Cardiac fibroblast (primary cell): ENCODE measurements around the gene FATE1.
"Not testable (repeated sequence)": the region's sequence is repeated elsewhere in the genome, so short reads cannot be mapped to it uniquely, and the experiment has no call there.

Experiments
- DNase-seq, 2 donors: peaks; one replicate each; pipeline versions ENCODE4 v3.0.0 to v3.0.0-alpha.2; 2010; ENCODE audit warnings: low read depth in 2 of 2
- H3K4me3 ChIP-seq, 2 donors: replicated peaks in 1 of 2; 1 replicate in 1 of 2; 2 replicates in 1 of 2; pipeline ENCODE4 v1.5.1; 2011; ENCODE audit warnings: low read depth in 2 of 2, low read length in 2 of 2, mild to moderate bottlenecking in 2 of 2, moderate library complexity in 1 of 2
- TF ChIP-seq, protein P1 (sequence below): IDR thresholded peaks from one replicate; pipeline ENCODE4 v1.5.1; 2011; ENCODE audit warnings: low read depth, mild to moderate bottlenecking, low read length, inconsistent platforms

The FATE1 gene

GRCh38 chrX:151688695-151689094 is 27.1 kb upstream of the FATE1 start:
- no peak overlapping the region for H3K4me3 ChIP-seq
- TF ChIP-seq, protein P1, sequence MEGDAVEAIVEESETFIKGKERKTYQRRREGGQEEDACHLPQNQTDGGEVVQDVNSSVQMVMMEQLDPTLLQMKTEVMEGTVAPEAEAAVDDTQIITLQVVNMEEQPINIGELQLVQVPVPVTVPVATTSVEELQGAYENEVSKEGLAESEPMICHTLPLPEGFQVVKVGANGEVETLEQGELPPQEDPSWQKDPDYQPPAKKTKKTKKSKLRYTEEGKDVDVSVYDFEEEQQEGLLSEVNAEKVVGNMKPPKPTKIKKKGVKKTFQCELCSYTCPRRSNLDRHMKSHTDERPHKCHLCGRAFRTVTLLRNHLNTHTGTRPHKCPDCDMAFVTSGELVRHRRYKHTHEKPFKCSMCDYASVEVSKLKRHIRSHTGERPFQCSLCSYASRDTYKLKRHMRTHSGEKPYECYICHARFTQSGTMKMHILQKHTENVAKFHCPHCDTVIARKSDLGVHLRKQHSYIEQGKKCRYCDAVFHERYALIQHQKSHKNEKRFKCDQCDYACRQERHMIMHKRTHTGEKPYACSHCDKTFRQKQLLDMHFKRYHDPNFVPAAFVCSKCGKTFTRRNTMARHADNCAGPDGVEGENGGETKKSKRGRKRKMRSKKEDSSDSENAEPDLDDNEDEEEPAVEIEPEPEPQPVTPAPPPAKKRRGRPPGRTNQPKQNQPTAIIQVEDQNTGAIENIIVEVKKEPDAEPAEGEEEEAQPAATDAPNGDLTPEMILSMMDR = no peak
- DNase-seq = no peak

DNA sequence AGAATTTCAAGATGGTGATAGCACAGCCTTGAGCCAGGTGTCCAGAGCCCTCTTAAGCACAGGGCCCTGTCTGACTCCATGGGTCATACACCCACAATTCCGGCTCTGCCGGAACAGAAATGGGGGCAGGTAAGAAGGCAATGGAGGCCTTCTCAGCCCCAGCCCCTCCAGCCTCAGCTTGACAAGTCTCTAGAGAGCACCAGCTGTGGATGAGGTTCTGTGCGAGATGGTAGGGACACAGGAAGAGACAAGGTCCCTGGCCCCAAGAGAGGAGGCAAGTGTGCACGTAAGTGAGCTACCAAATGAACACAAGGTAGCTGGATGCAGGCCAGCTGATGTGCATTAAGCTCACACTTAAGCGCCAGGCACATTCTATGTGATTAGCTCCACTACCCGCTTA is 23.0 kb upstream of the FATE1 start:
- TF ChIP-seq, protein P1 = no peak
- no peak overlapping the region for H3K4me3 ChIP-seq
- DNase-seq = no peak

GRCh38 chrX:151694121-151694520 is 21.7 kb upstream of the FATE1 start:
- TF ChIP-seq, protein P1 = no peak

DNA sequence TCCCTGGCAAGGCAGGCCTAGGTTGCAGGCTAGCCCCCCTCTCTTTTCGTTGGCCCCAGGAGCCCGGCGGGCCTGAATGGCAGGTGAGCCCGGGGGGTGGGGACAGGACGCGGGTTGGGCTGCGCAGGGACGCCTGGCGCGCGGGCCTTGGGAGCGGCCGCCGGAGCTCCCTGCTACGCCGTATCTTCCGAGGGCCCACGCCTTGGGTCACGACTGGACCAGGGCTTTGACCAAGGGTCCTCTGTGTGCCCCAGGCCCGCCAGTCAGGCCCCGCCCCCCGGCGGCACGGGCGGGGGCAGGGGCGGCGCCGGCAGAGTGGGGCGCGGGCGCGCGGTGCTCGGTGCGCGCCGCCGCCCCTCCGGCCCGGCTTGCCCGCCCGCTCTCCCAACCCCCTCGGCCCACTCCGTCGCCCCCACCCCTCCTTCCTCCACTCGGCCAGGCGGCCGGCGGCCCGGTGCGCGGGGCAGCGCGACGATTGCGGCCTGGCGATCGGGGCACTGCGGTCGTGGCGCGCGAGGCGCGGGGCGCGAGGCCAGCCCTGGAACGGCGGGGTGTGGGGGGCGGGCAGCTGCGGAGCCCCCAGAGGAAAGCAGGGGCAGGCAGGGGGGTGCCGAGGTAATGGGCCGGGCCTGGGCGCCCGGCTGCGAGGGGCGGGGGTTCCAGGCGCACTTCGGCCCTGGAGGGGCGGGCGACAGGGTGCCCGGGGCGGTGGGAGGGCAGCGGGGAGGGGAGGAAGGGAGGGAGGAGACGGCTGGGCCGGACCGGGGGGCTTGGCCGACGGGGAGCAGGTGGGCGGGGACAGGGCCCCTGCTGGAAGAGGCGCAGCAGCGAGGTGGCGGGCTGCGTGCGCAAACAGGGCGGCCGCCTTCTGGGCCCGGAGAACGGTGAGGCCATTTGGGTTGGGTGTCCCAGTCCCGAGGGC is 20.9 kb upstream of the FATE1 start, which contains the start of gene PRRG3:
PRRG3 (plus strand) TSS at position 798 of the 922 bp plus-strand sequence. CDS start 3,357 bp downstream, outside the sequence.
- TF ChIP-seq, protein P1 = no peak
- DNase-seq = no peak
- H3K4me3 ChIP-seq = no peak within 1 kb of the TSS

More at GRCh38 chrX:151694121-151694520, 21.7 kb upstream of the FATE1 start:
- no peak overlapping the region for H3K4me3 ChIP-seq
- DNase-seq = no peak

GRCh38 chrX:151695583-151696340 is 20.1 kb upstream of the FATE1 start:
- no peak overlapping the region for H3K4me3 ChIP-seq
- TF ChIP-seq, protein P1 = no peak
- no peak for DNase-seq

DNA sequence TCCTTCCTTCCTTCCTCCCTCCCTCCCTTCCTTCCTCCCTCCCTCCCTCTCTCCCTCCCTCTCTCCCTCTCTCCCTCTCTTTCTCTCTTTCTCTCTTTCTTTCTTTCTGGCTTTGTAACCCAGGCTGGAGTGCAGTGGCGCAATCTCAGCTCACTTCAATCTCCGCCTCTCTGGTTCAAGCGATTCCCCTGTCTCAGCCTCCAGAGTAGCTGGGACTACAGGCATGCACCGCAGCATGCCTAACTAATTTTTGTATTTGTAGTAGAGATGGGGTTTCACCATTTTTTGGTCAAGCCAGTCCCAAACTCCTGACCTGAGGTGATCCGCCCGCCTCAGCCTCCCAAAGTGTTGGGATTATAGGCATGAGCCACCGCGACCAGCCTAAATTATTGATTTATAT is 18.8 kb upstream of the FATE1 start:
- not testable (repeated sequence) for H3K4me3 ChIP-seq, DNase-seq

- peak; percentile 4 to 5 for DNase-seq
- TF ChIP-seq, protein P1 = no peak
- H3K4me3 ChIP-seq = no peak overlapping the region
These were observed 18.3 kb upstream of the FATE1 start for GRCh38 chrX:151697522-151697921.
